Neural cell (in vitro differentiated cells): ENCODE results near the gene SLFN14. TPM values are rescaled to one million over a fixed set of nuclear protein-coding genes. Genes with fewer than 3 reads are reported as not detected.
"Not testable (repeated sequence)": the region's sequence is repeated elsewhere in the genome, so short reads cannot be mapped to it uniquely, and the experiment has no call there.

Experiments
- H2AFZ ChIP-seq: fragments of 200-600, 300-800 bp; sonication (generic), shearing (Covaris generic); 2 replicates; pipeline ENCODE4 v1.6.0; 2014; ENCODE audit warnings: low read depth, mild to moderate bottlenecking, antibody characterized with exemption, low read length, moderate library complexity
- H3F3A ChIP-seq: fragments of 200-600 bp; shearing (Covaris generic); 2 replicates; pipeline ENCODE4 v1.6.1; 2016; ENCODE audit warnings: mild to moderate bottlenecking, moderate library complexity, mixed read lengths, antibody characterized with exemption, low read length; ENCODE audit not compliant: insufficient read depth, poor library complexity, severe bottlenecking
- H3K27ac ChIP-seq: fragments of 200-600, 300-800 bp; sonication (generic), shearing (Covaris generic); 2 replicates; pipeline ENCODE4 v1.5.1; 2014; ENCODE audit warnings: mild to moderate bottlenecking, low read length, moderate library complexity
- H3K27me3 ChIP-seq: fragments of 300-800, 200-600 bp; sonication (generic), shearing (Covaris generic); 2 replicates; pipeline ENCODE4 v1.6.0; 2014; ENCODE audit warnings: mild to moderate bottlenecking, low read depth, low read length, moderate library complexity; ENCODE audit not compliant: insufficient read depth
- H3K36me3 ChIP-seq: fragments of 300-800, 200-600 bp; sonication (generic), shearing (Covaris generic); 2 replicates; pipeline ENCODE4 v1.5.1; 2014; ENCODE audit warnings: mild to moderate bottlenecking, antibody characterized with exemption, low read length, moderate library complexity; ENCODE audit not compliant: insufficient read depth
- H3K4me2 ChIP-seq: fragments of 300-800, 200-600 bp; sonication (generic), shearing (Covaris generic); 2 replicates; pipeline ENCODE4 v1.6.0; 2014; ENCODE audit warnings: mild to moderate bottlenecking, low read length
- H3K4me3 ChIP-seq: fragments of 300-800, 200-600 bp; sonication (generic), shearing (Covaris generic); 2 replicates; pipeline ENCODE4 v1.5.1; 2014; ENCODE audit warnings: mild to moderate bottlenecking, low read length, moderate library complexity
- H3K79me2 ChIP-seq: fragments of 200-600 bp; shearing (Covaris generic); replicated peaks from 2 replicates; pipeline ENCODE4 v1.6.0; 2014; ENCODE audit warnings: mild to moderate bottlenecking, low read length, moderate library complexity; ENCODE audit not compliant: insufficient read depth
- H3K9ac ChIP-seq: fragments of 300-800, 200-600 bp; sonication (generic), shearing (Covaris generic); 2 replicates; pipeline ENCODE4 v1.6.1; 2016; ENCODE audit warnings: mild to moderate bottlenecking, low read length, mixed read lengths
- H3K9me2 ChIP-seq: fragments of 200-600 bp; shearing (Covaris generic); 2 replicates; pipeline ENCODE4 v1.6.1; 2016; ENCODE audit warnings: mild to moderate bottlenecking, low read length, mixed read lengths; ENCODE audit not compliant: insufficient read depth
- H3K9me3 ChIP-seq: fragments of 200-600, 300-800 bp; sonication (generic), shearing (Covaris generic); 2 replicates; pipeline ENCODE4 v1.6.1; 2016; ENCODE audit warnings: mild to moderate bottlenecking, mixed run types, low read length, moderate library complexity, mixed read lengths
- H4K20me1 ChIP-seq: fragments of 200-600 bp; shearing (Covaris generic); 2 replicates; pipeline ENCODE4 v1.6.1; 2016; ENCODE audit warnings: mild to moderate bottlenecking, mixed run types; ENCODE audit not compliant: insufficient read depth
- CTCF ChIP-seq: fragments of 450-650 bp; IDR thresholded peaks from 2 replicates; pipeline ENCODE4 v1.5.1; 2014; ENCODE audit warnings: antibody characterized with exemption, mild to moderate bottlenecking, moderate library complexity; ENCODE audit not compliant: poor library complexity, severe bottlenecking
- EP300 ChIP-seq: fragments of 450-650 bp; conservative IDR thresholded peaks from 2 replicates; pipeline ENCODE4 v1.6.1; 2014; ENCODE audit warnings: antibody characterized with exemption, mild to moderate bottlenecking, moderate library complexity; ENCODE audit not compliant: poor library complexity, severe bottlenecking
- RAD21 ChIP-seq: fragments of 450-650 bp; conservative IDR thresholded peaks from 2 replicates; pipeline ENCODE4 v1.6.1; 2014; ENCODE audit warnings: antibody characterized with exemption, mild to moderate bottlenecking, moderate library complexity
- SMC3 ChIP-seq: fragments of 450-650 bp; conservative IDR thresholded peaks from 2 replicates; pipeline ENCODE4 v1.6.1; 2014; ENCODE audit warnings: antibody characterized with exemption, mild to moderate bottlenecking, moderate library complexity; ENCODE audit not compliant: poor library complexity
- TAF1 ChIP-seq: IDR thresholded peaks from 2 replicates; pipeline ENCODE4 v1.6.1; 2012; ENCODE audit warnings: low read depth
- polyA plus RNA-seq: library from polyadenylated mRNA; depleted of rRNA; stranded (reverse); fragments of >200 nt; gene quantifications from 2 replicates; pipeline ENCODE4 v1.2.3, GENCODE V29; 2014

SLFN14 gene
- polyA plus RNA-seq, 1 donor from 2014 or later = not detected

- not testable (repeated sequence) for H3K9me2 ChIP-seq, H3K4me3 ChIP-seq, H3K79me2 ChIP-seq, H3K36me3 ChIP-seq, H3K9me3 ChIP-seq, H3K9ac ChIP-seq, H4K20me1 ChIP-seq, H2AFZ ChIP-seq, H3K4me2 ChIP-seq, H3K27ac ChIP-seq, H3K27me3 ChIP-seq, H3F3A ChIP-seq
Observed at GRCh38 chr17:35521654-35522256, 38.9 kb downstream of the SLFN14 start.

- Histone ChIP-seq H4K20me1 (no peaks in the 10 kb centered on the region), H3K4me2 (no peak overlapping the region), H3K36me3 (no peaks in the 10 kb centered on the region), H3K9me3 (no peaks in the 10 kb centered on the region), H3K9me2 (no peaks in the 10 kb centered on the region), H3K4me3 (no peak overlapping the region), H2AFZ (no peak overlapping the region), H3K79me2 (no peaks in the 10 kb centered on the region), H3F3A (no peaks in the 10 kb centered on the region), H3K9ac (no peak overlapping the region), H3K27ac (no peak overlapping the region), H3K27me3 (no peaks in the 10 kb centered on the region)
- no peak for TF ChIP-seq SMC3
- no peak for TF ChIP-seq CTCF
Observed at GRCh38 chr17:35521150-35521549, 39.5 kb downstream of the SLFN14 start.

- no peaks in the 10 kb centered on the region for H3K9me3 ChIP-seq
- no peak overlapping the region for H3K9ac ChIP-seq
- no peak overlapping the region for H3K4me3 ChIP-seq
- H2AFZ ChIP-seq = no peak overlapping the region
- no peak overlapping the region for H3K4me2 ChIP-seq
- no peaks in the 10 kb centered on the region for H4K20me1 ChIP-seq
- H3K9me2 ChIP-seq = no peaks in the 10 kb centered on the region
- no peaks in the 10 kb centered on the region for H3K27me3 ChIP-seq
- H3K79me2 ChIP-seq = no peaks in the 10 kb centered on the region
- no peaks in the 10 kb centered on the region for H3K36me3 ChIP-seq
- no peaks in the 10 kb centered on the region for H3F3A ChIP-seq
- TF ChIP-seq TAF1 (no peak), RAD21 (no peak), CTCF (no peak), EP300 (no peak)
- H3K27ac ChIP-seq = no peak overlapping the region
Observed at GRCh38 chr17:35519906-35520442, 40.6 kb downstream of the SLFN14 start.
